HEK293 (cell line): ENCODE data around the gene EHMT1.

Experiments
- CTCF ChIA-PET: fragments of 350-600 bp; formaldehyde crosslinking; extraction: SDS; loops from one replicate; lab custom pipeline; 2021; ENCODE audit warnings: antibody characterized with exemption; lab: Yijun Ruan, JAX
- POLR2A ChIA-PET: fragments of 300-600 bp; formaldehyde crosslinking; extraction: SDS; loops from one replicate; lab custom pipeline; 2020; ENCODE audit warnings: antibody characterized with exemption, inconsistent platforms; lab: Yijun Ruan, JAX
- H3K27ac ChIP-seq: fragments of 200-500 bp; sonication (Bioruptor generic); 2 replicates; pipeline ENCODE4 v1.5.1; 2014; ENCODE audit warnings: low read depth, low read length, control low read depth, inconsistent platforms; ENCODE audit errors: extremely low read depth
- H3K36me3 ChIP-seq, 2 experiments: fragments of 200-500 bp in 1 of 2; sonication (Bioruptor generic) in 1 of 2; 1 replicate in 1 of 2; 2 replicates in 1 of 2; pipeline ENCODE4 v1.5.1; 2014 to 2017; ENCODE audit warnings: inconsistent platforms in 2 of 2, low read length in 2 of 2; ENCODE audit not compliant: control insufficient read depth in 2 of 2, insufficient read depth in 1 of 2
- H3K4me1 ChIP-seq: fragments of 200-500 bp; sonication (Bioruptor generic); 2 replicates; pipeline ENCODE4 v1.5.1; 2014; ENCODE audit warnings: mild to moderate bottlenecking, low read length, inconsistent platforms; ENCODE audit not compliant: control insufficient read depth, insufficient read depth
- H3K4me3 ChIP-seq: 2 replicates; pipeline ENCODE4 v1.5.1; 2011; ENCODE audit warnings: low read depth, mild to moderate bottlenecking, control low read depth, low read length, moderate library complexity
- H3K9me3 ChIP-seq: fragments of 200-500 bp; sonication (Bioruptor generic); 2 replicates; pipeline ENCODE4 v1.5.1; 2014; ENCODE audit warnings: low read depth, low read length, inconsistent platforms; ENCODE audit not compliant: control insufficient read depth, insufficient read depth
- INSM2 ChIP-seq: fragments of 450-650 bp; formaldehyde crosslinking; IDR thresholded peaks from 2 replicates; pipeline ENCODE4 v1.5.1; 2016; ENCODE audit warnings: missing biosample characterization, missing genetic modification characterization
- KLF9 ChIP-seq: fragments of 450-650 bp; formaldehyde crosslinking; IDR thresholded peaks from 2 replicates; pipeline ENCODE4 v1.5.1; 2016; ENCODE audit warnings: missing biosample characterization, missing genetic modification characterization, low read depth
- MZF1 ChIP-seq: fragments of 450-650 bp; formaldehyde crosslinking; IDR thresholded peaks from 2 replicates; pipeline ENCODE4 v1.5.1; 2017; ENCODE audit warnings: missing biosample characterization, missing genetic modification characterization, borderline replicate concordance
- OSR2 ChIP-seq: fragments of 450-650 bp; formaldehyde crosslinking; IDR thresholded peaks from 2 replicates; pipeline ENCODE4 v1.5.1; 2016; ENCODE audit warnings: missing biosample characterization, missing genetic modification characterization
- PRDM6 ChIP-seq: fragments of 450-650 bp; formaldehyde crosslinking; IDR thresholded peaks from 2 replicates; pipeline ENCODE4 v1.5.1; 2017; ENCODE audit warnings: missing biosample characterization, missing genetic modification characterization
- REPIN1 ChIP-seq: fragments of 450-650 bp; formaldehyde crosslinking; IDR thresholded peaks from 2 replicates; pipeline ENCODE4 v1.5.1; 2017; ENCODE audit warnings: missing biosample characterization, missing genetic modification characterization, low read depth
- SALL2 ChIP-seq: fragments of 450-650 bp; formaldehyde crosslinking; IDR thresholded peaks from 2 replicates; pipeline ENCODE4 v1.5.0; 2017; ENCODE audit warnings: missing biosample characterization, mild to moderate bottlenecking, missing genetic modification characterization, borderline replicate concordance
- SCRT2 ChIP-seq: fragments of 450-650 bp; formaldehyde crosslinking; IDR thresholded peaks from 2 replicates; pipeline ENCODE4 v1.5.1; 2016; ENCODE audit warnings: missing biosample characterization, missing genetic modification characterization
- ZBTB48 ChIP-seq: fragments of 450-650 bp; formaldehyde crosslinking; IDR thresholded peaks from 2 replicates; pipeline ENCODE4 v1.5.1; 2016; ENCODE audit warnings: missing biosample characterization, missing genetic modification characterization
- ZNF10 ChIP-seq: fragments of 450-650 bp; formaldehyde crosslinking; IDR thresholded peaks from 2 replicates; pipeline ENCODE4 v1.5.1; 2017; ENCODE audit warnings: missing biosample characterization, missing genetic modification characterization
- ZNF133 ChIP-seq: fragments of 450-650 bp; formaldehyde crosslinking; IDR thresholded peaks from 2 replicates; pipeline ENCODE4 v1.5.1; 2016; ENCODE audit warnings: missing biosample characterization, missing genetic modification characterization
- ZNF140 ChIP-seq: fragments of 450-650 bp; formaldehyde crosslinking; IDR thresholded peaks from 2 replicates; pipeline ENCODE4 v1.5.1; 2016; ENCODE audit warnings: missing biosample characterization, missing genetic modification characterization
- ZNF174 ChIP-seq: fragments of 450-650 bp; formaldehyde crosslinking; IDR thresholded peaks from 2 replicates; pipeline ENCODE4 v1.5.0; 2017; ENCODE audit warnings: missing biosample characterization, mild to moderate bottlenecking, missing genetic modification characterization
- ZNF175 ChIP-seq: fragments of 450-650 bp; formaldehyde crosslinking; IDR thresholded peaks from 2 replicates; pipeline ENCODE4 v1.5.1; 2016; ENCODE audit warnings: missing biosample characterization, missing genetic modification characterization
- ZNF2 ChIP-seq: fragments of 450-650 bp; formaldehyde crosslinking; IDR thresholded peaks from 2 replicates; pipeline ENCODE4 v1.5.1; 2016; ENCODE audit warnings: missing biosample characterization, missing genetic modification characterization
- ZNF221 ChIP-seq: fragments of 450-650 bp; formaldehyde crosslinking; IDR thresholded peaks from 2 replicates; pipeline ENCODE4 v1.5.1; 2017; ENCODE audit warnings: missing biosample characterization, missing genetic modification characterization, borderline replicate concordance
- ZNF280C ChIP-seq: fragments of 450-650 bp; formaldehyde crosslinking; IDR thresholded peaks from 2 replicates; pipeline ENCODE4 v1.5.1; 2016; ENCODE audit warnings: missing biosample characterization, missing genetic modification characterization
- ZNF341 ChIP-seq: fragments of 450-650 bp; formaldehyde crosslinking; IDR thresholded peaks from 2 replicates; pipeline ENCODE4; 2016; ENCODE audit warnings: low read depth, missing biosample characterization, missing genetic modification characterization
- ZNF366 ChIP-seq: fragments of 450-650 bp; formaldehyde crosslinking; conservative IDR thresholded peaks from 2 replicates; pipeline ENCODE4 v1.5.1; 2016; ENCODE audit warnings: missing biosample characterization, missing genetic modification characterization
- ZNF521 ChIP-seq: fragments of 450-650 bp; formaldehyde crosslinking; IDR thresholded peaks from 2 replicates; pipeline ENCODE4 v1.5.1; 2017; ENCODE audit warnings: missing biosample characterization, mild to moderate bottlenecking, missing genetic modification characterization
- ZNF660 ChIP-seq: fragments of 450-650 bp; IDR thresholded peaks from 2 replicates; pipeline ENCODE4 v1.5.1; 2018; ENCODE audit warnings: missing biosample characterization, mild to moderate bottlenecking, missing genetic modification characterization
- ZSCAN4 ChIP-seq: fragments of 450-650 bp; formaldehyde crosslinking; IDR thresholded peaks from 2 replicates; pipeline ENCODE4 v1.5.1; 2017; ENCODE audit warnings: missing biosample characterization, missing genetic modification characterization
- TF ChIP-seq, protein P1 (sequence below): fragments of 450-650 bp; formaldehyde crosslinking; IDR thresholded peaks from 2 replicates; pipeline ENCODE4 v1.5.1; 2016; ENCODE audit warnings: missing biosample characterization, missing genetic modification characterization
- TF ChIP-seq, protein P2 (sequence below): fragments of 450-650 bp; formaldehyde crosslinking; IDR thresholded peaks from 2 replicates; pipeline ENCODE4 v1.5.1; 2016; ENCODE audit warnings: missing biosample characterization, missing genetic modification characterization, low read depth
- TF ChIP-seq, protein P3 (sequence below): fragments of 450-650 bp; formaldehyde crosslinking; IDR thresholded peaks from 2 replicates; pipeline ENCODE4 v1.5.1; 2016; ENCODE audit warnings: missing biosample characterization, missing genetic modification characterization

Gene EHMT1

DNA sequence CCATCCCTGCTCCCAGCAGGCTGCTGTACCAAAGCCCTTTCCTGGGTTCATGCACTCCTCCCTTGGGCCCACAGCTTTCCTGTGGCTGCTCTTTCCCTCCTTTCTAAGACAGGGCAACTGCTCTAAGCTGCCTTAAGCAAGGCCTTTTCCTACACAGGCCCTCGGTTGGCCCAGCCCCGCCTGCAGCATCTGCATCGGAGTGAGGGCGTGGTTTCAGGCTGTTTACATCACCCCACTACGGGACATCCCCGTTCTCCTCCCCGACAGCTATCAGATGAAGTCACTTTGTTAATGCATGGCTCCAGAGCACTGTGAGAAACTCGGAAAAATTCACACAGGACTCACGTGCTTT is 43.5 kb upstream of the EHMT1 start (continued):
- TF ChIP-seq, protein P1, sequence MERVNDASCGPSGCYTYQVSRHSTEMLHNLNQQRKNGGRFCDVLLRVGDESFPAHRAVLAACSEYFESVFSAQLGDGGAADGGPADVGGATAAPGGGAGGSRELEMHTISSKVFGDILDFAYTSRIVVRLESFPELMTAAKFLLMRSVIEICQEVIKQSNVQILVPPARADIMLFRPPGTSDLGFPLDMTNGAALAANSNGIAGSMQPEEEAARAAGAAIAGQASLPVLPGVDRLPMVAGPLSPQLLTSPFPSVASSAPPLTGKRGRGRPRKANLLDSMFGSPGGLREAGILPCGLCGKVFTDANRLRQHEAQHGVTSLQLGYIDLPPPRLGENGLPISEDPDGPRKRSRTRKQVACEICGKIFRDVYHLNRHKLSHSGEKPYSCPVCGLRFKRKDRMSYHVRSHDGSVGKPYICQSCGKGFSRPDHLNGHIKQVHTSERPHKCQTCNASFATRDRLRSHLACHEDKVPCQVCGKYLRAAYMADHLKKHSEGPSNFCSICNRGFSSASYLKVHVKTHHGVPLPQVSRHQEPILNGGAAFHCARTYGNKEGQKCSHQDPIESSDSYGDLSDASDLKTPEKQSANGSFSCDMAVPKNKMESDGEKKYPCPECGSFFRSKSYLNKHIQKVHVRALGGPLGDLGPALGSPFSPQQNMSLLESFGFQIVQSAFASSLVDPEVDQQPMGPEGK: no peak
- TF ChIP-seq PRDM6 (tag by site-specific recombination) (no peak), INSM2 (tag by site-specific recombination) (no peak), ZNF341 (tag by site-specific recombination) (no peak), ZNF140 (no peak)
- TF ChIP-seq, protein P2, sequence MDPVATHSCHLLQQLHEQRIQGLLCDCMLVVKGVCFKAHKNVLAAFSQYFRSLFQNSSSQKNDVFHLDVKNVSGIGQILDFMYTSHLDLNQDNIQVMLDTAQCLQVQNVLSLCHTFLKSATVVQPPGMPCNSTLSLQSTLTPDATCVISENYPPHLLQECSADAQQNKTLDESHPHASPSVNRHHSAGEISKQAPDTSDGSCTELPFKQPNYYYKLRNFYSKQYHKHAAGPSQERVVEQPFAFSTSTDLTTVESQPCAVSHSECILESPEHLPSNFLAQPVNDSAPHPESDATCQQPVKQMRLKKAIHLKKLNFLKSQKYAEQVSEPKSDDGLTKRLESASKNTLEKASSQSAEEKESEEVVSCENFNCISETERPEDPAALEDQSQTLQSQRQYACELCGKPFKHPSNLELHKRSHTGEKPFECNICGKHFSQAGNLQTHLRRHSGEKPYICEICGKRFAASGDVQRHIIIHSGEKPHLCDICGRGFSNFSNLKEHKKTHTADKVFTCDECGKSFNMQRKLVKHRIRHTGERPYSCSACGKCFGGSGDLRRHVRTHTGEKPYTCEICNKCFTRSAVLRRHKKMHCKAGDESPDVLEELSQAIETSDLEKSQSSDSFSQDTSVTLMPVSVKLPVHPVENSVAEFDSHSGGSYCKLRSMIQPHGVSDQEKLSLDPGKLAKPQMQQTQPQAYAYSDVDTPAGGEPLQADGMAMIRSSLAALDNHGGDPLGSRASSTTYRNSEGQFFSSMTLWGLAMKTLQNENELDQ: no peak

DNA sequence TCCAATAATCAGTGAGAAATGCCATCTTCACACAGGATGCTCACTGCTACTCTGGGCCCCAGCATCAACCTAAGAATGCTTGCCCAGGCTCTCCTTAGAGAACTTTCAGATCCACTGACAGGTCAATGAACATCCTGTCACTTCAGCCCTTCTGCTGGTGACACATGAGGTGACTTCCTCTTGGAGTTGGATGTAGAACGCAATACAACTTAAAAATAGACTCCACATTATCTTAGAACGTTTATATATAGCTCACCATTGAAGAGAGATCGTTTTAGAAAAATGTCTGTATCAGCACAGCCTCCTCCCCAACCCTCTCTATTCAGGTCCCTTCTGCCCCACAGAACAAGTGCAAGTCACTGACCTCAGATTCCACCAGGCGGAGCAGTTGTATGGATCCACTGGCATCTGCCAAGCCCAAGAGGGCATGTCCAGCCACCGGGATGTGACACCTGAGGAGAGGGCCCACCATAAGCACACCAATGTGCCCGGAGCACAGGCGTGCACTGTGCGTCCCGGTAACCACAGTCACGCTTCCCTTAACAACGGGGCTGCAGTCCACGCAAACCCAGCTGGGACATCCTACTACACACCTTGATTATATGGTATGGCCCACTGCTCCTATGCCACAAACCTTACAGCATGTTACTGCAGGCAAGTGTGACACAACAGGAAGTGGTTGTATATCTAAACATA is 42.9 kb upstream of the EHMT1 start:
- H3K27ac ChIP-seq: no peak overlapping the region
- no peaks in the 10 kb centered on the region for H3K9me3 ChIP-seq
- H3K36me3 ChIP-seq: peaks cover 18 to 61% of the 10 kb centered on the region in 2 experiments
- H3K4me3 ChIP-seq: no peak overlapping the region
- no peaks in the 10 kb centered on the region; the same call in 1 of the 2 replicates for H3K4me1 ChIP-seq
- ChIA-PET CTCF (interaction anchor here (0.6 kb wide), 1 partner anchor 778 kb away, joined by 3 read pairs; no protein-coding TSS in a partner anchor), POLR2A (no interaction called here)
- TF ChIP-seq ZNF280C (no peak), ZNF221 (tag by site-specific recombination) (no peak), ZNF10 (tag by site-specific recombination) (no peak), ZNF2 (tag by site-specific recombination) (no peak), SCRT2 (tag by site-specific recombination) (no peak), ZNF366 (tag by site-specific recombination) (no peak), SALL2 (tag by site-specific recombination) (no peak), MZF1 (tag by site-specific recombination) (no peak), ZNF174 (tag by site-specific recombination) (no peak), ZBTB48 (tag by site-specific recombination) (no peak), OSR2 (tag by site-specific recombination) (no peak), ZNF175 (no peak), REPIN1 (tag by site-specific recombination) (no peak), KLF9 (no peak), ZSCAN4 (no peak), ZNF521 (tag by site-specific recombination) (no peak), ZNF133 (tag by site-specific recombination) (no peak), ZNF660 (no peak)
- TF ChIP-seq, protein P3, sequence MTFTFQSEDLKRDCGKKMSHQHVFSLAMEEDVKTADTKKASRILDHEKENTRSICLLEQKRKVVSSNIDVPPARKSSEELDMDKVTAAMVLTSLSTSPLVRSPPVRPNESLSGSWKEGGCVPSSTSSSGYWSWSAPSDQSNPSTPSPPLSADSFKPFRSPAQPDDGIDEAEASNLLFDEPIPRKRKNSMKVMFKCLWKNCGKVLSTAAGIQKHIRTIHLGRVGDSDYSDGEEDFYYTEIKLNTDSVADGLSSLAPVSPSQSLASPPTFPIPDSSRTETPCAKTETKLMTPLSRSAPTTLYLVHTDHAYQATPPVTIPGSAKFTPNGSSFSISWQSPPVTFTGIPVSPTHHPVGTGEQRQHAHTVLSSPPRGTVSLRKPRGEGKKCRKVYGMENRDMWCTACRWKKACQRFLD: no peak
